IMR-90 (cell line): ENCODE measurements around the gene DESI1. TPM values are rescaled to one million over a fixed set of nuclear protein-coding genes. Genes with fewer than 3 reads are reported as not detected.

Experiments
- ATAC-seq: fragments of 200-7000 bp; cut with Tn5 transposase; 2 replicates; pipeline ENCODE4 v1.9.1; 2020; ENCODE audit warnings: low read depth, mild to moderate bottlenecking, moderate library complexity
- BruUV-seq: library from RNA; stranded (reverse); fragments of 400-500 nt; replicated peaks from 2 replicates; lab custom pipeline; 2021; lab: Mats Ljungman, UMichigan
- CTCF ChIA-PET: fragments of 300-600 bp; formaldehyde crosslinking; extraction: SDS; loops from one replicate; lab custom pipeline; 2021; ENCODE audit warnings: antibody characterized with exemption; lab: Yijun Ruan, JAX
- POLR2A ChIA-PET: fragments of 300-600 bp; sonication (Branson Sonifier 250); formaldehyde crosslinking; loops from one replicate; lab custom pipeline; 2022; ENCODE audit warnings: antibody characterized with exemption; ENCODE audit not compliant: unreplicated experiment; lab: Charles Lee
- DNase-seq: peaks from one replicate; pipeline ENCODE4 v3.0.0; 2013
- H2AFZ ChIP-seq: replicated peaks from 2 replicates; pipeline ENCODE3; 2013; ENCODE audit warnings: low read length, mild to moderate bottlenecking; ENCODE audit not compliant: poor library complexity
- H2AK5ac ChIP-seq: 2 replicates; pipeline ENCODE4 v1.6.1; 2013; ENCODE audit warnings: low read depth, low read length, inconsistent platforms
- H2AK9ac ChIP-seq: replicated peaks from 2 replicates; pipeline ENCODE3; 2013; ENCODE audit warnings: mild to moderate bottlenecking, low read depth, low read length, moderate library complexity; ENCODE audit not compliant: poor library complexity
- H2BK120ac ChIP-seq: 2 replicates; pipeline ENCODE4 v1.6.1; 2013; ENCODE audit warnings: low read depth, low read length, inconsistent platforms
- H2BK15ac ChIP-seq: 3 replicates; pipeline ENCODE4 v1.6.1; 2013; ENCODE audit warnings: low read depth, low read length, inconsistent platforms
- H2BK20ac ChIP-seq: 2 replicates; pipeline ENCODE4 v1.6.1; 2013; ENCODE audit warnings: low read depth, mild to moderate bottlenecking, inconsistent platforms, low read length, moderate library complexity
- H2BK5ac ChIP-seq: 2 replicates; pipeline ENCODE4 v1.6.1; 2013; ENCODE audit warnings: mild to moderate bottlenecking, low read depth, low read length, inconsistent platforms; ENCODE audit not compliant: poor library complexity, severe bottlenecking
- H3K14ac ChIP-seq: replicated peaks from 2 replicates; pipeline ENCODE4 v1.6.1; 2013; ENCODE audit warnings: low read depth, low read length, inconsistent platforms
- H3K18ac ChIP-seq: 2 replicates; pipeline ENCODE4 v1.6.1; 2013; ENCODE audit warnings: low read depth, low read length, control low read depth
- H3K23ac ChIP-seq: 2 replicates; pipeline ENCODE4 v1.6.1; 2013; ENCODE audit warnings: low read depth, low read length, inconsistent platforms
- H3K27ac ChIP-seq: 2 replicates; pipeline ENCODE4 v1.5.1; 2013; ENCODE audit warnings: mild to moderate bottlenecking, control low read depth, low read length; ENCODE audit not compliant: insufficient read depth
- H3K27me3 ChIP-seq: 2 replicates; pipeline ENCODE4 v1.6.1; 2013; ENCODE audit warnings: low read length; ENCODE audit not compliant: control insufficient read depth, insufficient read depth
- H3K36me3 ChIP-seq: 2 replicates; pipeline ENCODE4 v1.6.1; 2013; ENCODE audit warnings: low read length, mixed read lengths; ENCODE audit not compliant: control insufficient read depth, insufficient read depth
- H3K4ac ChIP-seq: 2 replicates; pipeline ENCODE4 v1.6.1; 2013; ENCODE audit warnings: low read depth, low read length, inconsistent platforms
- H3K4me1 ChIP-seq: 2 replicates; pipeline ENCODE4 v1.6.1; 2013; ENCODE audit warnings: low read length, mixed read lengths; ENCODE audit not compliant: control insufficient read depth, insufficient read depth
- H3K4me2 ChIP-seq: 2 replicates; pipeline ENCODE4 v1.6.1; 2013; ENCODE audit warnings: low read depth, mild to moderate bottlenecking, control low read depth, low read length, moderate library complexity
- H3K4me3 ChIP-seq: 2 replicates; pipeline ENCODE4 v1.5.1; 2013; ENCODE audit warnings: low read depth, mild to moderate bottlenecking, control low read depth, low read length, moderate library complexity; ENCODE audit not compliant: insufficient read depth
- H3K56ac ChIP-seq: 2 replicates; pipeline ENCODE4 v1.6.1; 2013; ENCODE audit warnings: low read length, inconsistent platforms; ENCODE audit not compliant: insufficient read depth; ENCODE audit errors: extremely low read depth
- H3K79me1 ChIP-seq, 2 experiments: 2 replicates each; pipeline ENCODE4 v1.6.1; 2013; ENCODE audit warnings: low read length in 2 of 2, inconsistent platforms in 1 of 2, low read depth in 1 of 2
- H3K9ac ChIP-seq: 2 replicates; pipeline ENCODE4 v1.6.1; 2013; ENCODE audit warnings: low read depth, low read length, control low read depth
- H3K9me1 ChIP-seq: 2 replicates; pipeline ENCODE4 v1.6.1; 2013; ENCODE audit warnings: low read length, inconsistent platforms; ENCODE audit not compliant: insufficient read depth
- H3K9me3 ChIP-seq: 2 replicates; pipeline ENCODE4 v1.6.1; 2013; ENCODE audit warnings: low read length; ENCODE audit not compliant: control insufficient read depth, insufficient read depth
- H4K20me1 ChIP-seq: 2 replicates; pipeline ENCODE4 v1.6.1; 2013; ENCODE audit warnings: low read length, inconsistent platforms; ENCODE audit not compliant: insufficient read depth
- H4K5ac ChIP-seq: 2 replicates; pipeline ENCODE4 v1.6.1; 2013; ENCODE audit warnings: mild to moderate bottlenecking, low read depth, low read length, control low read depth
- H4K8ac ChIP-seq, 2 experiments: 2 replicates each; pipeline ENCODE4 v1.6.1; 2013; ENCODE audit warnings: low read depth in 2 of 2, low read length in 2 of 2, control low read depth in 1 of 2, inconsistent platforms in 1 of 2
- H4K91ac ChIP-seq: 2 replicates; pipeline ENCODE4 v1.6.1; 2013; ENCODE audit warnings: low read depth, low read length, inconsistent platforms; ENCODE audit not compliant: insufficient read depth
- CEBPB ChIP-seq: IDR thresholded peaks from 2 replicates; pipeline ENCODE4 v1.6.1; 2012; ENCODE audit warnings: low read depth, low read length, improper control_type of control experiment
- CHD1 ChIP-seq: IDR thresholded peaks from 2 replicates; pipeline ENCODE4 v1.6.1; 2012; ENCODE audit warnings: low read depth, low read length, improper control_type of control experiment
- CTCF ChIP-seq: conservative IDR thresholded peaks from 2 replicates; pipeline ENCODE4 v1.5.1; 2012; ENCODE audit warnings: mild to moderate bottlenecking, low read depth, low read length, improper control_type of control experiment
- ELK1 ChIP-seq: fragments of 150-350 bp; IDR thresholded peaks from 2 replicates; pipeline ENCODE4 v1.6.1; 2016; ENCODE audit warnings: low read depth, mild to moderate bottlenecking, low read length, moderate library complexity, borderline replicate concordance
- FOS ChIP-seq: fragments of 150-350 bp; IDR thresholded peaks from 2 replicates; pipeline ENCODE4 v1.6.1; 2016; ENCODE audit warnings: low read depth, low read length
- MAFK ChIP-seq: IDR thresholded peaks from 2 replicates; pipeline ENCODE4 v1.6.1; 2012; ENCODE audit warnings: low read depth, low read length, improper control_type of control experiment
- MAZ ChIP-seq: IDR thresholded peaks from 2 replicates; pipeline ENCODE4 v1.6.1; 2012; ENCODE audit warnings: low read depth, mild to moderate bottlenecking, low read length, improper control_type of control experiment, moderate library complexity, borderline replicate concordance
- MXI1 ChIP-seq: IDR thresholded peaks from 2 replicates; pipeline ENCODE4 v1.6.1; 2012; ENCODE audit warnings: low read depth, mild to moderate bottlenecking, low read length, moderate library complexity, borderline replicate concordance
- NFE2L2 ChIP-seq: fragments of 150-350 bp; IDR thresholded peaks from 2 replicates; pipeline ENCODE4 v1.6.1; 2016; ENCODE audit warnings: low read depth, mild to moderate bottlenecking, low read length
- POLR2A ChIP-seq: IDR thresholded peaks from 2 replicates; pipeline ENCODE4 v1.6.1; 2012; ENCODE audit warnings: mild to moderate bottlenecking, low read depth, low read length
- RAD21 ChIP-seq: IDR thresholded peaks from 2 replicates; pipeline ENCODE4 v1.6.1; 2012; ENCODE audit warnings: low read length, improper control_type of control experiment
- RFX5 ChIP-seq: IDR thresholded peaks from 2 replicates; pipeline ENCODE4 v1.8.0; 2012; ENCODE audit warnings: low read depth, mild to moderate bottlenecking, low read length, moderate library complexity
- SMC3 ChIP-seq: fragments of 150-350 bp; IDR thresholded peaks from 2 replicates; pipeline ENCODE4 v1.6.1; 2016; ENCODE audit warnings: low read depth, mild to moderate bottlenecking, antibody characterized with exemption, low read length, moderate library complexity
- USF2 ChIP-seq: fragments of 150-350 bp; IDR thresholded peaks from 2 replicates; pipeline ENCODE4 v1.6.1; 2017; ENCODE audit warnings: mild to moderate bottlenecking, antibody characterized with exemption, low read length, low read depth
- WGBS, 2 experiments: methylation state at CpG; one replicate each; pipeline versions ENCODE4 v1.1.5 to v1.1.7; 2013; ENCODE audit warnings: missing lambda C conversion rate in 2 of 2; ENCODE audit not compliant: insufficient read length in 1 of 2; ENCODE audit errors: extremely low coverage in 2 of 2; 5-methylcytosine and 5-hydroxymethylcytosine counted together
- dilution Hi-C: fragments of 300-500 bp; cut with HindIII; formaldehyde crosslinking; loops from one replicate; pipeline ENCODE4 v1.14.3; 2018; ENCODE audit warnings: low sequenced_read_pairs; ENCODE audit not compliant: unreplicated experiment
- in situ Hi-C: fragments of 300-500 bp; cut with MboI; formaldehyde crosslinking; loops from 3 replicates; pipeline ENCODE4 v1.14.3; 2019; ENCODE audit warnings: low sequenced_read_pairs, inconsistent platforms, mixed read lengths
- intact Hi-C: fragments of 100-400 bp; cut with micrococcal nuclease; formaldehyde crosslinking; loops from 2 replicates; pipeline ENCODE4 v1.10.0; 2022
- polyA plus RNA-seq, 3 experiments: library from polyadenylated mRNA; depleted of rRNA; stranded (reverse); fragments of >200 nt; gene quantifications; 2 replicates each; pipeline ENCODE4 v1.2.3, GENCODE V29; 2012; ENCODE audit warnings: low replicate concordance in 1 of 3
- total RNA-seq: library from RNA; depleted of rRNA; stranded (reverse); fragments of >200 nt; gene quantifications from 2 replicates; pipeline ENCODE4 v1.2.3, GENCODE V29; 2012

Gene DESI1
- total and polyA plus RNA-seq, 2 of the 4 experiments (the other 2 are of a cell fraction), result 14.5 to 24.9 TPM

- no TSS peak for BruUV-seq
- dilution Hi-C loops (no loop called here), in situ Hi-C loops (no loop called here), intact Hi-C loops (no loop called here)
- Histone ChIP-seq H3K4me3 (no peak overlapping the region), H2BK120ac (peak overlapping the region; percentile 29), H4K20me1 (peaks cover 3% of the 10 kb centered on the region; the same call in 1 of the 2 replicates), H3K4ac (peak overlapping the region; percentile 13), H3K9me3 (no peaks in the 10 kb centered on the region), H4K8ac (peak overlapping the region in 1 of 2 experiments; percentile 36; a peak in 2 of 4 replicates), H3K9me1 (peaks cover 14% of the 10 kb centered on the region), H3K27ac (peak overlapping the region; percentile 83), H3K4me2 (0 out of 2 replicates have a peak overlapping the region, but pooled peaks have one; percentile 4), H4K91ac (peak overlapping the region; percentile 25; the same call in 1 of the 2 replicates), H2AFZ (peak overlapping the region; percentile 38), H3K56ac (no peak overlapping the region), H3K23ac (no peak overlapping the region; the same call in 1 of the 2 replicates), H2AK5ac (peak overlapping the region; percentile 84), H3K27me3 (no peaks in the 10 kb centered on the region), H4K5ac (0 out of 2 replicates have a peak overlapping the region, but pooled peaks have one; percentile 17), H3K4me1 (peaks cover 20% of the 10 kb centered on the region), H3K18ac (no peak overlapping the region), H3K36me3 (peaks cover 8% of the 10 kb centered on the region; the same call in 1 of the 2 replicates), H3K9ac (no peak overlapping the region), H2BK5ac (peak overlapping the region; percentile 65), H2AK9ac (peak overlapping the region; percentile 18), H3K79me1 (peaks cover 10 to 68% of the 10 kb centered on the region in 2 experiments; a peak in 3 of 4 replicates), H2BK15ac (no peak overlapping the region; the same call in 2 of the 3 replicates), H2BK20ac (peak overlapping the region; percentile 75), H3K14ac (peak overlapping the region; percentile 22; the same call in 1 of the 2 replicates)
- ChIA-PET CTCF (no interaction called here), POLR2A (interaction anchor here (0.7 kb wide), 1 partner anchor 11 kb away, joined by 20 read pairs; no protein-coding TSS in a partner anchor)
- DNase-seq (peak; percentile 89), ATAC-seq (peak; percentile 64)
- 0% methylated on average over 1 of the region's 8 CpGs; no CpG with 5 or more reads in 1 of the 2 experiments for WGBS, 2 experiments
- TF ChIP-seq CHD1 (no peak), SMC3 (no peak), POLR2A (no peak), MAZ (peak; percentile 27; the same call in 1 of the 2 replicates), NFE2L2 (peak; percentile 64), CTCF (no peak), RAD21 (no peak), ELK1 (no peak), FOS (peak; percentile 73), MAFK (peak; percentile 45; the same call in 1 of the 2 replicates), USF2 (no peak), MXI1 (peak; percentile 57; the same call in 1 of the 2 replicates), RFX5 (no peak), CEBPB (no peak)
Observed at GRCh38 chr22:41565403-41566054, 55.3 kb downstream of the DESI1 start.
